AG20443 (cell line): ENCODE measurements around the gene C1orf74.
A peak's percentile ranks its signal among the peaks of the same experiment; 100 is the strongest.

ENCODE experiments used
- DNase-seq: peaks from one replicate; pipeline ENCODE4 v3.0.0; 2012; ENCODE audit warnings: low spot score, mixed read lengths

The C1orf74 gene

GRCh38 chr1:209769971-209770370 lies 14.4 kb downstream of the C1orf74 start:
- no peak for DNase-seq

- peak; percentile 84 for DNase-seq
Observed at GRCh38 chr1:209769171-209769904, 15.0 kb downstream of the C1orf74 start.

GRCh38 chr1:209768354-209768774 lies 16.0 kb downstream of the C1orf74 start:
- DNase-seq: no peak

- DNase-seq: no peak
Observed at GRCh38 chr1:209767706-209768105, 16.7 kb downstream of the C1orf74 start.

GRCh38 chr1:209767096-209767495 lies 17.3 kb downstream of the C1orf74 start:
- no peak for DNase-seq

- no peak for DNase-seq
Observed at GRCh38 chr1:209766051-209766450, 18.3 kb downstream of the C1orf74 start.

- peak; percentile 17 for DNase-seq
Observed at GRCh38 chr1:209761011-209761635, 23.2 kb downstream of the C1orf74 start.

GRCh38 chr1:209759829-209760359 lies 24.5 kb downstream of the C1orf74 start:
- DNase-seq: no peak

- DNase-seq: no peak
Observed at GRCh38 chr1:209758400-209758799, 26.0 kb downstream of the C1orf74 start.

GRCh38 chr1:209756615-209757445 lies 27.5 kb downstream of the C1orf74 start:
- no peak for DNase-seq

- no peak for DNase-seq
Observed at GRCh38 chr1:209755926-209756614, 28.3 kb downstream of the C1orf74 start, which contains the start of gene TRAF3IP3. TSS of gene TRAF3IP3 (plus strand) at chr1:209756053. CDS start at chr1:209760040, 3,987 bp downstream.

- no peak for DNase-seq
Observed at GRCh38 chr1:209755256-209755655, 29.1 kb downstream of the C1orf74 start.

GRCh38 chr1:209752890-209753289 lies 31.5 kb downstream of the C1orf74 start:
- no peak for DNase-seq

- no peak for DNase-seq
Observed at GRCh38 chr1:209751627-209752231, 32.6 kb downstream of the C1orf74 start.

- DNase-seq: no peak
Observed at GRCh38 chr1:209749670-209750323, 34.6 kb downstream of the C1orf74 start.

GRCh38 chr1:209749205-209749604 lies 35.2 kb downstream of the C1orf74 start:
- no peak for DNase-seq

- no peak for DNase-seq
Observed at GRCh38 chr1:209748620-209749019, 35.7 kb downstream of the C1orf74 start.

GRCh38 chr1:209747580-209748262 lies 36.6 kb downstream of the C1orf74 start:
- DNase-seq: peak; percentile 92

- no peak for DNase-seq
Observed at GRCh38 chr1:209746451-209747165, 37.8 kb downstream of the C1orf74 start.

- peak; percentile 42 for DNase-seq
Observed at GRCh38 chr1:209743145-209743482, 41.2 kb downstream of the C1orf74 start.
